Ramos (cell line): ENCODE results near the gene ACVR1C.
"Not testable (repeated sequence)": the region's sequence is repeated elsewhere in the genome, so short reads cannot be mapped to it uniquely, and the experiment has no call there.

Experiments
- in situ Hi-C: fragments of 300-500 bp; cut with MboI; formaldehyde crosslinking; loops from one replicate; pipeline ENCODE4 v1.14.3; 2022; ENCODE audit warnings: low sequenced_read_pairs; ENCODE audit not compliant: unreplicated experiment

The ACVR1C gene

DNA sequence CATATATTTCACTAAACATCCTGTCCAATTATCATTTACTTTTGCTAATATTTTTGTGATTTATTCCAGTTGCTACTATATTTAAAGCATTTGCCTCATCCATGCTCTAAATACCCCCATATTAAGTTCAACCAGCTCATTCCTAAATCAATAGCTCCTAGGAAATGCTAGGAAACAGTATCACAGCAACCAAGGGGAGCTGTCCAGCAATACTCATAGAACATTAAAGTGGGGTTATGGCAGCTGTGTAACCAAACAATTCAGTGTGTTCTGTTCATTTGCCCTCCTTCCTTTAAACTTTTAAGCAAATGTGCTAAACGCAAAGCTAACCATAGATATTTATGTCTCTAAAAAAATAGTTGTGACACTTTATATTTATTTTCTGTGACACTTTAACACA is 41.1 kb downstream of the ACVR1C start:
- in situ Hi-C loops: no loop called here

- in situ Hi-C loops: no loop called here
Measured at GRCh38 chr2:157574165-157574564, 54.5 kb downstream of the ACVR1C start.

- in situ Hi-C loops: no loop called here
Measured at GRCh38 chr2:157572725-157573124, 55.9 kb downstream of the ACVR1C start.

GRCh38 chr2:157566623-157567022 is 62.0 kb downstream of the ACVR1C start:
- in situ Hi-C loops: not testable (repeated sequence)

DNA sequence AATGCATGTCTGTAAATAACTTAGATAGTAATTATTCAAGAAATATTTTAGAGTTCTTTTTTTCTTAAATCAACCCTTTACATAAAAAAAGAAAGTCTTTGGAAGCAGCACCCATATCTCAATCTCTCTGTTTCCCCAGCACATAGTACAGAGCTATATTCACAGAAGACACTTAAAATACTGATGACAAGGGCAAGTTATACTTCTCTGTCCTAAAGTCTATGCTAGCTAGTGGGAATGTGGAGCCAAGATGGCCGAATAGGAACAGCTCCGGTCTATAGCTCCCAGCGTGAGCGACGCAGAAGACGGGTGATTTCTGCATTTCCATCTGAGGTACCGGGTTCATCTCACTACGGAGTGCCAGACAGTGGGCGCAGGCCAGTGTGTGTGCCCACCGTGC is 62.6 kb downstream of the ACVR1C start:
- in situ Hi-C loops: not testable (repeated sequence)

DNA sequence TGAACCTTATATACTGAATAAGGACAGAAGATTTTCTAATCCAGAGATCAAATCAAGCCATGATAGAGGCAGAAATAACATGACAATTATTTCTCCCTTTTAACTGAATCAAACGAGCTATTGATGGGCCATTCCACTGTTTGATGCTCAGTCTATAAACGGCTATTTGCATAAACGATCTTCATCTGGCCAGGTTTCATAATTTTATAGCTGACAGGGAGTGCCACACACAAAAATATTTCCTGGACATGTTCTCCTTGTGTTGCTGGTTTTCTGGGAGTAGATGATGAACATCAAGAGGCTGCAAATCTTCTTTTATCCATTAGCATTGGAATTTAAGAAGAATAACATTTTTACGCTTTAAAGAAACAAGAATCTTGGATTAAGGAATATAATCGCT is 63.1 kb downstream of the ACVR1C start:
- in situ Hi-C loops: no loop called here

DNA sequence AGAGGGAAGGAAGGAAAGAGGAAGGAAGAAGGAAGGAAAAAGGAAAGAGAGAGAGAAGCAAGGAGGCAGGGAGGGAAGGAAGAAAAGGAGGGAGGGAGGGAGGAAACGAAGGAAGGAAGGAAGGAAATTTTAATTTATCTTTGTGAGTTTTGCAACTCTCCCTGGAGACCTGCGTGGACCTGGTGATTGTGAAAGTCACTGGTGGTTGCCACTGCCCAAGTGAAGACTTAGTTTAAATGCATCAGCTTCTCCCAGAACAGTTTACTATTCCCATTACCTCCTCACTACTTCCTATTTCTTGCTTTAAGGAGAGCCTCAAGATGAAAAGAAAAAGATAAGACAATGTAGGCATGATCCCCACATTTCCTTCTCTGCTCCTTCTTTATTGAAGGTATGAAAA is 68.8 kb downstream of the ACVR1C start:
- in situ Hi-C loops: no loop called here

DNA sequence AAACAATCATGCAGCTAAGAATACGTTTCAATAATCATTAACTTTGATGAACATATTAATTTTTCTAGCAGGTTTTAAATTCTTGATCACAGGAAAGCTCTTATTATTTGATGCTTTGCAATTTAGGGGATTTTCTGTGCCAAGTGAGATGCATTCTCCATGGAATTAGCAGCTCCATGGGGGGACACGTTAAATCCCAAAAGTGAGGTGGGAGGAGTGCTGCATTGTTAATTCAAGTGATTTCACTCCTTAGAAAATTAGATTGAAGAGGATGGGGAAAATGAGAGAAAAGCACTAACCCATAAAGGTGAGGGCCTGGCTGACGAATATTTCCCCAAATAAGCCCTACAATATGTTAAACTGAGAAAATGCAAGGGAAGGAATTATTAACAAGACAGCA is 69.2 kb downstream of the ACVR1C start:
- in situ Hi-C loops: no loop called here

DNA sequence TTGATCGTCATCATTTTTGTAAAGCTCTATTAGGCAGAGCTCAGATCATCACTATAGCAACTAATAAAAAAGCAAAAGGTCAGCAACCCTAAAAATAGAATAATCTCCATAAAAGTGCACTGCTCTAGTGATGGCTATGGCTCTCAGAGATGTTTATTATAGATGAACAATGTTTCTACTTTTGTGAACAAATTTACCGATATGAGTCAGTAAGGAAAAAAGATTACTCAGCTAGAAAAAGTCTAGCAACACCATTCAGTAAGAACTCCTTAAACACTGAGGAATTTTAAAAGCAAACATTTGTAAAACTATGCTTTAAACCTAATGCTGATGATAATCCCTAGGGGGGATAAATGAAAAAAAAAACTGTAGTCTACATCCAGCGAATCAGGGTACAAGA is 69.6 kb downstream of the ACVR1C start:
- in situ Hi-C loops: no loop called here

DNA sequence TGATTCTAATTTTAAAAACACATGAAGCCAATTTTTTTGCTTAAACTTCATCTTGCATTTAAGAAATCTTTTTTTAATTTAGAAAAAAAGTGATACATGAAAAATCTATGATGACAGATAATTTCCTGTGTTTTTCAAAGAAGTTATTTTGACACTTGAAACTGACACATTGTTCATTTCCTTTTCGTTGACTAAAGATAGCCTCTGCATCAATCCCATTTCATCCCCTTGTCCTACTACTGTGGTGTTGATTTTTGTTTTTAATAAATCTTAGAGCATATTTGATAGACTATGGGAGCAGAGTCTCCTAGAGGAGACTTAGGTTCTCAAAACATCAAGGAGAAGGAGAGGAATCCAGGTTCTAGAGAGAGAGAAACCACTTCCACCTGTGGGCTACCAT is 70.9 kb downstream of the ACVR1C start:
- in situ Hi-C loops: no loop called here

DNA sequence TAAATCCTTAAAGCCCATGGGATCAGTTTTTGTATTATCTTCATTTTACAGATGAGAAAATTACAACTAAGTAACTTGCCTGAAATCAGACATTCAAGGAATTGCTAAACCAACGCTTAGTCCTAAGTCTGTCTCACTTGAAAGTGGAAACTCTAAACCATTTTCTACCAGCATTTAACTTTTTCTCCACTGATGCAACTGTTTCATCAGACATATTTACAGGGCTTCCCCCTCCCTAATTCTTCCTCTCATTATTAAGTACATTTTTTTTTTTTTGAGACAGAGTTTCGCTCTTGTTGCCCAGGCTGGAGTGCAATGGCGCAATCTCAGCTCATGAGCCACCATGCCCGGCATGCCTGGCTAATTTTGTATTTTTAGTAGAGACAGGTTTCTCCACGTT is 88.6 kb downstream of the ACVR1C start:
- in situ Hi-C loops: no loop called here

DNA sequence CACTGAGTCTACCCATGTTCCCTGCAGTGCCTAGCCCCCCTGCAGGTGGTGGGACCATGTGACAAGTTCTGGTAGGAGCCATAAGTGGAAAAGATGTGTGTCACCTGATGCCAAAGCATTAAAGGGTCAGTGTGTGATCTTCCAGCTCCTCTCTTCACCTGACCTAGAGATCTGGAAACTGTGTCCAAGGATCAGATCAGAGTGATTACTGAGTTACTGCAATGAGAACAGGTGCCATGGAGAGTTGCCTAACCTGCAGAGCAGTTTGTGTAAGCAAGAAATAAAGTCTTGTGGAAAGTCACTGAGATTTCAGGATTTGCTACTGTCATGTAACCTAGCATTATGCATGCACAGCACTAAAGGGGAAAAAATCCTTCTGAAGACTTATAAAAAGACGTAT is 90.6 kb downstream of the ACVR1C start:
- in situ Hi-C loops: no loop called here

DNA sequence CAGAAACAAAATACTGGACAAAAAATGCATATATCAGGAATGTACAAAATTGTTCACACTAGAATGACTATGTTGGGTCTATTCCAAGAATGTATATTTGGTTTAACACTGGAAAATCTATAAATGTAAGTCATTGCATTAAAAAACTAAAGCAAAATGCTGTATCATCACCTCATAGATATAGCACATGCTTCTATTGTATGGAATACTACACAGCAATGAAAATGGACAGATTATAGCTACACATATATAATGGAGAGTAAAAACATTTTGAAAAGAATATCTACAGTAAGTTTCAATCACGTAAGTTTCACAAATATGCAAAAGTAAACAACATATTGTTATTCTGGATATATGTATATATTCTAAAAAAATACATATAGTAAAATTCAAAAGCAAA is 91.8 kb downstream of the ACVR1C start:
- in situ Hi-C loops: no loop called here

DNA sequence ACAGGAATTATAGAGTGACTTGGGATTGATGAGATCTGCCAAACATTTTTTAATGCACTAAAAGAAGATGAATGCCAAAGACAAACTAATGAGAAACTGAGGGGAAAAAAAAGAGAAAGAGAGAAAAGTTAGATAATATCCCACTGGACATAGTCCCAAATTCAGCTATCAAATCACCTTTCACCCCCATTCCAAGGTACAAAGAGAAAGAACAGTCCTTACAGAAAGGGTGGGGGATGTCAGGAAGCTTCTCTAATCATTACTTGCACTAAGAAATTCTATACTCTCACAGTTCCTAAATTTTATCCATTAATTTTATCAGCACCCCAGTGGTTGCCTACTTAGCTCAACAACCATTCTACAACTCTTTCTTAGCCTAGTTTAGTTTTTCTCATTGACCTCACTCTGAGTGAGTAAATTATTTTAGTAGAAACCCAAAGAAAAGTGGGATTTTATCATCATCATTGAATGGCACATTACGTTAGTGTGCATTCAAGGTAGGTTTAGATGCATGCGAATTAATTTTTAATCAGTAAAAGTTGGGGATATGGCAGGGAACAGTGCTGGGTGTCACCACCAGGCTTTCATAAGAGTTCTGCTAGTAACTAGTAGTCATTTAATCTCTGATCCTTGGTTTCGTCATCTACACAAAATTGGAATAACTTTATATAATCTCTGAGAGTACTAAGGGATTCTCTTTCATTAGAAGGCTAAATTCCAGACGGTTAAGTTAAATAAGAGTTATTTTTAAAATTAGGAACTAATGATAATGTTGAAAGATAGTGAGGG is 99.5 kb downstream of the ACVR1C start:
- in situ Hi-C loops: no loop called here

DNA sequence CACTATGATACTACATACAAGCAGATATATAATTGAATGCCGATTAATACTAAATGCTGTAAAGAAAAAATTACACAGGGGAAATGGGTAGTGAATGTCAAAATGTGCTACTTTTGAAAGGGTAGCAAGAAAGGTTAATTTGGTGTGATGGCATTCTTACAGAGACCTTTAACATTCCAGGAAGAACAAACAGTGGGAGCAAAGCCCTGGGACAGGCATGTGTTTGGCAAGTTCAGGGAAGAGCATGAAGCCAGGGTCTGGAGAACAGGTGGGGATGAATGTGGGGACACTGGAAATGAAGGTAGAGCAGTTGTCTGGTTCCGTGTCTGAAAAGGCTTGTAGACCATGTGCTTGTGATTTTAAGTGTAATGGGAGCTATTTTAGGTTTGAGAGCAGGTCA is 102.6 kb downstream of the ACVR1C start:
- in situ Hi-C loops: no loop called here

GRCh38 chr2:157523270-157524247 is 105.1 kb downstream of the ACVR1C start:
- in situ Hi-C loops: no loop called here

DNA sequence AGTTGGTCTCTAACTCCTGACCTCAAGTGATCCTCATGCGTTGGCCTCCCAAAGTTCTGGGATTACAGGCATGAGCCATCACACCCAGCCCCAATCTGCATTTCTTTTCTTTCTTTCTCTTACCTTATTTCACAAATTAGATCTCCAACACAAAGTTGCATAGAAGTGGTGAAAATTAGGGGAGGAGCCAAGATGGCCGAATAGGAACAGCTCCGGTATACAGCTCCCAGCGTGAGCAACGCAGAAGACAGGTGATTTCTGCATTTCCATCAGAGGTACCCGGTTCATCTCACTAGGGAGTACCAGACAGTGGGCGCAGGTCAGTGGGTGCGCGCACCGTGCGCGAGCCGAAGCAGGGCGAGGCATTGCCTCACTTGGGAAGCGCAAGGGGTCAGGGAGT is 113.7 kb downstream of the ACVR1C start:
- in situ Hi-C loops: not testable (repeated sequence)

- in situ Hi-C loops: no loop called here
Measured at GRCh38 chr2:157509744-157510143, 118.9 kb downstream of the ACVR1C start.

GRCh38 chr2:157508676-157509075 is 120.0 kb downstream of the ACVR1C start:
- in situ Hi-C loops: no loop called here

- in situ Hi-C loops: no loop called here
Measured at GRCh38 chr2:157506586-157506985, 122.1 kb downstream of the ACVR1C start.

DNA sequence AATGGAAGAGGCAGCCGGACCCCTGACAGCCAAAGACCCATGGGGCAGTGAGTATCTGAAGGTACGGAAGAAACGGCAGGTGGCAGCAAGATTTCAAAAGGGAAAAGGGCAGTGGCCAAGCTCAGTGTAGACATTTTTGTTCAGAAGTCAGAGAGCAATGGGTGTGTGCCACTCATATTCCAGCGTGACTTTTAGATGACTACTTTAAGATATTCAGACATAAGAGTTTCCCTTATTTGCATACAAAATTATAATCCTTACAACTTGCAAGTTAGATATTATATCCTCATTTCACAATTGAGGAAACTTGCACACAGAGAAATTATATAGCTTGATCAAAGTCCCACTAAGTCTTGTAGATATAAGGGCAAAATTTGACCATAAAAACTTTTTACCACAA is 124.0 kb downstream of the ACVR1C start:
- in situ Hi-C loops: no loop called here
